Stimulated activated CD8-positive, alpha-beta memory T cell treated with anti-CD3 and anti-CD28 coated beads, Interleukin-15, amount 100 ng/mL, for 48 hours (primary cell): ENCODE measurements around the gene ABI3.

Experiments
- DNase-seq, 2 donors: peaks; one replicate each; pipeline ENCODE4 v3.0.0-alpha.2; 2020; ENCODE audit warnings: low read depth in 2 of 2

The ABI3 gene

DNA sequence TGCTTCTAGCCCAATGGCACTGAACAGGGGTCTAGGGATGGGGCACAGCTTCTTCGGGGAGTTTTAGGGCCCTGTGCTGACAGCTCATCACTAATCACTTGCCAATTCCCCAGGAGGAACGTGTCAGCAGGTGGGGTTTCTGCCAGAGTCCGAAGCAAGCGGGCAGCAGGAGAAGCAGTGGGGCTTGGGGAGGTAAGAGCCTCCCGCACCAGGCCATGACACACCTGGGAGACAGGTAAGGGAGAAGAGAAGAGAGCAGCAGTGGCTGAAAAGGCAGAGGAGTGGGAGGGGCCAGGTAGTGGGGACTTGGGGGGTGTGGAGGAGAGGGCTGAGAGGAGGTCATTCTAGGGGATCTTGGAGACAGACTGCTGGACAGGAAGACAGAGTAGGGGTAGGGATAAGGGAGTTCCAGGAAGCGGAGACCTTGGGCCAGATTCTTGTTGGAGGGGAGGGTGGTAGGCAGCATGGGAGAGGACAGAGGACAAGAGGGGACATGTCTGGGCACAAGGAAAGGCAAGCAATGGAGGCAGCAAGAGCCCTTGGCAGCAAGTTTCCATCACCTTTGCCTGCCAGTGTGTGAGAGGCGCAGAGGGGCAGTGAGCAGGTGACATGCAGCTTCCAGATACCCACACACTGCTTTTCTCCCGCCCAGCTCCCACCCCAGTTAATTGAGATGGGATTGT is 15.2 kb downstream of the ABI3 start:
- DNase-seq, result no peak

DNA sequence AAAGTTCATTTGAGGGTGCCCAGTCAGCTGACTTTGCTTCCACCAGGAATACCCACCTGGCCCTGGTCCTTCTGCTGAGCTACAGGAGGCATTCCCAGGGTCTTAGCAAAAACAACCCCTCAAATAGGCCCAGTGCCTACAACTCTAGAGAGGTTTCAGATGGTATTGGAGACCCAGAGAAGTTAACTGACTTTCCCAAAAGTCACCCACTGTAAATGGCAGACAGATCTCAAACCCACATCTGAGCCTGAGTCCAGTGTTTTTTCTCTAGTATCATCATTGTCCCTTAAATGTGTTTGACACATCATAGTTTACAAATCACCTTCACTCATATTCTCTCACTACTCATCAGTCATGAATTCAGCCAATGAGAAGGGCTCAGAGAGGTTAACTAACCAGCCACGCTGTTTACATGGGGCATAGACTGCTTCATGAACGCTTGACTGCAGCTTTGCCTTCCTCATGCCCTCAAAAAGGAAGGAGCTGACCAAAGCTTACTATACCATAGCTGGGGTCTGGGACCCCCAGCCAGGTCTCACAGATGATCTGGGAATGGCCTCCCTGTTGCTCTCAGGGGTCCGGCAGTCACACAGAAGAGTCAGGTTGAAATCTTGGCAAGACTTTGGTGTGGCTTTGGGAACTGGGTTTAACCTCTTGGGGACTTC is 16.4 kb downstream of the ABI3 start:
- DNase-seq, result no peak

DNA sequence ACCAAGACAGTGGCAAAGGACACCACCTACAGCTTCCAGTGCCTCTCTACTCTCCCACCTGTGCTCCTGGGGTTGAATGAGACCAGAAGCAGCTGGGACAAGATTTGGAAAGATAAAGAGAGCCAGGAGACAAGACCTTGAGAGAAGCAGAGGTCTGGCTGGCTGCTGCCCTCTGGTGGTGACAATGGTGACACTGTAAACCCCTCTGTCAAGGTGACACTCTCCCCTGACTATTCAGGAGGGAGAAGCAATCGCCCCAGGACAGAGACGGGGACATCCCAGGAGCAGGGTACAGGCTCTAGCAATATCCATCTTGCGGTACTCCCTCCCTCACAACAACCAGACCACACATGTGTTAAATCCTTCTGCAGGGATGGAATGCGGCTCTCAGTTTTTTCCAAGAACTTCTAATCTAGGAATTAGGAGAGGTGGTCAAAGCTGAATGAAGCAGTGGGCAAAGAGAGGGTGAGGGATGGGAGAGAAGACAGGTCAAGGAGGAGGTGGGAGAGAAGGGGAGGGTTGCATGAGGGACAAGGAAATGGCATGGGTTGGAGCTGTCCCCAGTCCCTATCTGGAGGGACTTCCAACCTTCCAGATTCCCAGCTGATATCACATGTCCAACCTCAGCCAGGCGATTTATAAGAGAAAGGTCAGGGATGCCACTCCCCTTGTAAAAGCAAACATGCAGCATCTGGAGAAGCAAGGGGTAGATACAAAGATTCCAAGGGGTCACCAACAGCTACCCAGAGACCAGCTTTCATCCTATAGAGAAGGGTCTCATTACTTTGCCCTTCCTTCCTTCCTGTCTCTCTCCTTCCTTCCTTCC is 17.1 kb downstream of the ABI3 start:
- DNase-seq, result peak; percentile 53 to 65

GRCh38 chr17:49229076-49229804 is 18.7 kb downstream of the ABI3 start:
- no peak for DNase-seq

DNA sequence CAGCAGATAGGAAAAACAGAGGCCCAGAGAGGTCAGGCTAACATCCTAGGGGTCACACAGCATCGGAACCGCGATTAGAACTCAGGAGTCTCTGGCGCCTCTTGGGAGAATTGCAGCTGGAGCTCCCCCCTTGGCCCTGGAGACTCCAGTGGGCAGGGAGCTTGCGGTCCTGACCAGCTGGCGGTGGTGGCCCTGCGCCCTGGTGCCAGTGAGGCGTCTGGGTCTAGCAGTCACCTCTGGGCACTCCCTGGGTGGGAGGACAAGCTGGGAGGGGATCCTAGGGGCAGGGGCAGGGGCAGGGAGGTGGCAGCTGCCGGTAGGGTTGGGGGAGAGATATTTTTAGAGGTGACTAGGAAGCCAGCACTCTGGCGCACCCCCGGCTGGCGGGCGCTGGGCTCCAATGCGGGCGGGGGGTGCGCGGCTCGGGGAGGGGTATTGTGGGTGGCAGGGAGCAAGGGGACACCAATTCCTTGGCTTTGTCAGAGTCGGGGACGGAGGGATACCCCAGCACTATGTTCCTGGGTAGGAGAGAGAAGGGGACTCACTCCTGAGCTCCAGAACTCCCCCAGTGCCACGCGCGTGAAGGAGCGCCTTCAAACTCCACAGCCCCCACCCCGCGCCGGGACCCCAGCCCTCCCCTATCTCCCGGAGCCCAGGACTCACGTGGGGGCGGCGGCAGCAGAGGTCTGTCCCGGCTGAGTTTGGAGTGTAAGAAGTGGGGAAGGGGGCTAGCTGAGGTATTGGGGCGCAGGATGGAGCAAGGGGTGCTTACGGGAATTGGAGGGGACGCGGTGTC is 19.5 kb downstream of the ABI3 start:
- no peak for DNase-seq

DNA sequence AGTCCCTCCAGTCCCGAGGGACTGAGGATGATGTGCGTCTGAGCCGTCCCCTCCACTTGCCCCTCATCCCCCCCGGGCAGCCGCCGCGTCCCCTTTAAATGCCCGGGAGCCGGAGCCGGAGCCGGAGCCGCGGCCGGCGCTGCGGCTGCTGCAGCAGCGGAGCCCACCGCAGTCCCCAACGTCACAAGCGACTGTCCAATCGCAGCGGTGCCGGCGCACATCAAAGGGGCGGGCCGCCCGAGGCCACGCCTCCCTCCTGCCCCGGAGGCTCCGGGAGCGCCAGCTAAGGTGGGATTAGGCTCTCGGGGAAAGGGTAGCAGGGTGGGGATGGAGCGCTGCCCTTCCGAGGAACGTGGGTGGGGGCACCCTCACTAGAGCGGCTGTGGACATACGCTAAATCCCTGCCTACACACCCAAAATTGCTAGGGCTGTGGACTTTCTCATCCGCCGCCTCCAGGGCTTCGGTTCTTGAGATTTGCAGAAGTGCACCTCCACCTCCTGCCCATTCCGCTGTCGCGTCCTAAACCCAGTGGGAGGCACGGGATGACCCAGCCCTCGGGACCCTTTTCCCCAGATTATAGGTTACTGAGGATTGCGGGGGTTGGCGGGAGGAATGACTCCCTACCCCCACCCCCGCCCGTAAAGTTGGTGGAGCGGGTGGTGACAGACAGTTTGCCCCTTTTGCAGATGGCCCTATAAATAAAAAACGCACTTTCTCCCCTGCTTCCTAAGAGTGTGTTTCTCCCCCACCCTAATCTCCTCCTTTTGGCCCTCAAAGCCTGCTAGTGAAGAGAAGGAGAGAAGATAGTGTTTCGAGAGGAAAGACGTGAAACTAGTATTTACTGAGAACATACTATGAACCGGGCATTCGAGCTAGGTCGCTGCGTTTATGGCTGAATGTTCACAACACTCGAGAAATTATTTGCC is 20.4 kb downstream of the ABI3 start, which contains the start of gene PHOSPHO1:
Gene PHOSPHO1, minus strand, starts transcription at position 152 of the 927 bp plus-strand sequence. CDS start 4,096 bp downstream, outside the sequence.
- DNase-seq, result peak; percentile 79 to 83

DNA sequence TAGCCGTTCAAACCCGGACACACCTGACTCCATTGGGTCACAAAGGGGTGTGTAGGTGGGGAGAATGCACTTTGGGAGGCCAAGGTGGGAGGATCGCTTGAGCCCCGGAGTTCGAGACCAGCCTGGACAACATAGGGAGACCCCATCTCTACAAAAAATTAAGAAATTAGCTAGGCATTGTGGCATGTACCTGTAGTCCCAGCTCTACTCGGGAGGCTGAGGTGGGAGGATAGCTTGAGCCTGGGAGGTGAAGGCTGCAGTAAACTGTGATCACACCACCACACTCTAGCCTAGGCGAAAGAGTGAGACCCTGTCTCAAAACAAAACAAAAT is 21.0 kb downstream of the ABI3 start:
- no peak for DNase-seq

DNA sequence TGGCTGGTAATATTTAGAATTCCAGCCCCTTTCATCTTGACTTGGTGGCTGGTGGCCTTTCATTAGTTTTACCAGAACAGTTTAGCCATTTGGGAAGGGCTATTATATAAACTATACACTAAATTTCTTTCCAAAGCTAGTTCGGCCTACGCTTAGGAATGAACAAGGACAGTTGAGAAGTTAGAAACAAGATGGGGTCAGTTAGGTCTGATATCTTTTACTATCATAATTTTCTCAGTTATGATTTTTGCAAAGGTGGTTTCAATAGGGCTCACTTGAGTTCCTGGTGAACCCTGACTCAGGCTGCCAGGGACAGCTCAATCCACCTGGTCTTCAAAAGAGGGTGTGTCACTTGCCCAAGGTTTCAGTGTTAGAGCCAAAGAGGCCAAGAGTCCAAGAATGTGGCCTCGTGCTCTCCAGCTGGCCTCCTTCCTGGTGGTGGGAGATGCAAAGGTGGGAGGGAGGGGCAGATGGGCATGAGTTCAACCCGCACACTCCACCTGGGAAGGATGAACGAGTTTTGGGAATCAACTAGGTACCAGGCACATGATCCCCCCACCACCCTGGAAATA is 24.1 kb downstream of the ABI3 start:
- no peak for DNase-seq

- DNase-seq, result no peak
These were observed 25.4 kb downstream of the ABI3 start for GRCh38 chr17:49235896-49236295.

- DNase-seq, result no peak
These were observed 29.5 kb downstream of the ABI3 start for GRCh38 chr17:49239963-49240362.

GRCh38 chr17:49240619-49241018 is 30.1 kb downstream of the ABI3 start:
- DNase-seq, result no peak

- DNase-seq, result no peak
These were observed 30.5 kb downstream of the ABI3 start for GRCh38 chr17:49241040-49241439.

GRCh38 chr17:49241692-49242397 is 31.3 kb downstream of the ABI3 start:
- DNase-seq, result no peak

GRCh38 chr17:49242813-49243212 is 32.3 kb downstream of the ABI3 start:
- DNase-seq, result no peak

GRCh38 chr17:49244839-49245238 is 34.3 kb downstream of the ABI3 start:
- no peak for DNase-seq

DNA sequence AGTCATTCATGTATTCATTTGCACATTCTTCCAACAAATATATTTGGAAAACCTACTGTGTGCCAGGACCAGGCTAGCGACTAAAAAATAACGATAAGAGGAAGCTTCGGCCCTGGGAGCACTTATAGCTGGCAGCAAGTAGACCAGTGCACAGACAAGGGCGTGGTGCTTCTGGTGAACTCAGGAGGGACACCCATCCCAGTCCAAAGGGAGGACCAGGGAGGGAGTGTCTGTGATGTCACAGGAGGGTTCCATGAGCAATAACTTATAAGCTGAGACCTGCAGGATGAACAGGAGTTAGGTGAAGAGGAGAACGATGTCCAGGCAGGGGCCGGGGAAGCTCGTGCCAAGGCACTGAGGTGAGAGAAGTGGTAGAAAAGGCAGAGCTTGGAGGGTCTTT is 37.4 kb downstream of the ABI3 start:
- DNase-seq, result no peak

DNA sequence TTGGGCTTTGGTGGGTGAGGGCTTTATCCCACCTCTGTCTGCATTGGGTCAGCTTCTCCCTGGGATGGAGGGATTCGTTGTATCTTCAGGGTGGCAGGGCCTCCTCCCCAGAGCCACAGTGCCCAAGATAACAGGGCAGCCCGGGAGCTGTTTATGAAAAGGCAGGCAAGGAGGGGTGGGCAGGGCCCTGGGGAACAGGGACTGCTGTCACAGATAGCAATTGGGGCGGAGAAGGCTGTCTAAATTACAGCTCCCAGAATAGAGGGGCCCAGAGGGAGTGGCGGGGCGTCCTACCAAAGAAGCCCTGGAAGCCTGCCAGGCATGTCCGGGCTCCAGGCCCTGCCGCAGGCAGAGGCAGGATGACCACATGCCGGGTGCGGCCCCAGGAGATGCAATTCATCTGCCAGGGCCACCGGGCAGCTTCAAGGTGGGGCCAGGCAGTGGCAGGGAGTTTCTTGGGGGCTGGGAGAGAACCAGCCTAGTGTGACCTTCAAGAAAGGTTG is 38.8 kb downstream of the ABI3 start:
- no peak for DNase-seq

- no peak for DNase-seq
These were observed 39.5 kb downstream of the ABI3 start for GRCh38 chr17:49249890-49250522.
